HEK293 (cell line): ENCODE measurements around the gene ATE1.

Experiments
- CTCF ChIA-PET: fragments of 350-600 bp; formaldehyde crosslinking; extraction: SDS; loops from one replicate; lab custom pipeline; 2021; ENCODE audit warnings: antibody characterized with exemption; lab: Yijun Ruan, JAX
- POLR2A ChIA-PET: fragments of 300-600 bp; formaldehyde crosslinking; extraction: SDS; loops from one replicate; lab custom pipeline; 2020; ENCODE audit warnings: antibody characterized with exemption, inconsistent platforms; lab: Yijun Ruan, JAX
- H3K27ac ChIP-seq: fragments of 200-500 bp; sonication (Bioruptor generic); 2 replicates; pipeline ENCODE4 v1.5.1; 2014; ENCODE audit warnings: low read depth, low read length, control low read depth, inconsistent platforms; ENCODE audit errors: extremely low read depth
- H3K36me3 ChIP-seq, 2 experiments: fragments of 200-500 bp in 1 of 2; sonication (Bioruptor generic) in 1 of 2; 1 replicate in 1 of 2; 2 replicates in 1 of 2; pipeline ENCODE4 v1.5.1; 2014 to 2017; ENCODE audit warnings: inconsistent platforms in 2 of 2, low read length in 2 of 2; ENCODE audit not compliant: control insufficient read depth in 2 of 2, insufficient read depth in 1 of 2
- H3K4me1 ChIP-seq: fragments of 200-500 bp; sonication (Bioruptor generic); 2 replicates; pipeline ENCODE4 v1.5.1; 2014; ENCODE audit warnings: mild to moderate bottlenecking, low read length, inconsistent platforms; ENCODE audit not compliant: control insufficient read depth, insufficient read depth
- H3K4me3 ChIP-seq: 2 replicates; pipeline ENCODE4 v1.5.1; 2011; ENCODE audit warnings: low read depth, mild to moderate bottlenecking, control low read depth, low read length, moderate library complexity
- H3K9me3 ChIP-seq: fragments of 200-500 bp; sonication (Bioruptor generic); 2 replicates; pipeline ENCODE4 v1.5.1; 2014; ENCODE audit warnings: low read depth, low read length, inconsistent platforms; ENCODE audit not compliant: control insufficient read depth, insufficient read depth
- BCL11B ChIP-seq: fragments of 450-650 bp; formaldehyde crosslinking; IDR thresholded peaks from 2 replicates; pipeline ENCODE4 v1.5.1; 2016; ENCODE audit warnings: low read depth, missing biosample characterization, missing genetic modification characterization
- KLF17 ChIP-seq: fragments of 450-650 bp; formaldehyde crosslinking; IDR thresholded peaks from 2 replicates; pipeline ENCODE4 v1.5.1; 2016; ENCODE audit warnings: missing biosample characterization, missing genetic modification characterization
- MEIS1 ChIP-seq: sonication (generic); formaldehyde crosslinking; IDR thresholded peaks from 2 replicates; pipeline ENCODE4 v1.8.1; 2022; ENCODE audit warnings: missing genetic modification reagents, mild to moderate bottlenecking, borderline replicate concordance
- PRDM1 ChIP-seq: fragments of 450-650 bp; formaldehyde crosslinking; IDR thresholded peaks from 2 replicates; pipeline ENCODE4; 2016; ENCODE audit warnings: missing biosample characterization, missing genetic modification characterization
- REPIN1 ChIP-seq: fragments of 450-650 bp; formaldehyde crosslinking; IDR thresholded peaks from 2 replicates; pipeline ENCODE4 v1.5.1; 2017; ENCODE audit warnings: missing biosample characterization, missing genetic modification characterization, low read depth
- SP2 ChIP-seq: fragments of 450-650 bp; formaldehyde crosslinking; IDR thresholded peaks from 2 replicates; pipeline ENCODE4 v1.5.1; 2016; ENCODE audit warnings: missing biosample characterization, missing genetic modification characterization
- ZBTB49 ChIP-seq: fragments of 450-650 bp; formaldehyde crosslinking; IDR thresholded peaks from 2 replicates; pipeline ENCODE4 v1.5.1; 2016; ENCODE audit warnings: missing biosample characterization, missing genetic modification characterization, low read depth
- ZFP41 ChIP-seq: fragments of 450-650 bp; formaldehyde crosslinking; IDR thresholded peaks from 2 replicates; pipeline ENCODE4 v1.5.1; 2016; ENCODE audit warnings: missing biosample characterization, missing genetic modification characterization, borderline replicate concordance
- ZNF169 ChIP-seq: fragments of 450-650 bp; formaldehyde crosslinking; IDR thresholded peaks from 2 replicates; pipeline ENCODE4 v1.5.1; 2016; ENCODE audit warnings: missing biosample characterization, missing genetic modification characterization
- ZNF174 ChIP-seq: fragments of 450-650 bp; formaldehyde crosslinking; IDR thresholded peaks from 2 replicates; pipeline ENCODE4 v1.5.0; 2017; ENCODE audit warnings: missing biosample characterization, mild to moderate bottlenecking, missing genetic modification characterization
- ZNF19 ChIP-seq: fragments of 450-650 bp; formaldehyde crosslinking; IDR thresholded peaks from 2 replicates; pipeline ENCODE4; 2016; ENCODE audit warnings: missing biosample characterization, missing genetic modification characterization, low read depth
- ZNF202 ChIP-seq: fragments of 450-650 bp; formaldehyde crosslinking; IDR thresholded peaks from 2 replicates; pipeline ENCODE4 v1.5.1; 2016; ENCODE audit warnings: missing biosample characterization, missing genetic modification characterization, borderline replicate concordance
- ZNF211 ChIP-seq: fragments of 450-650 bp; formaldehyde crosslinking; IDR thresholded peaks from 2 replicates; pipeline ENCODE4 v1.5.1; 2016; ENCODE audit warnings: low read depth, missing biosample characterization, missing genetic modification characterization
- ZNF239 ChIP-seq: fragments of 450-650 bp; formaldehyde crosslinking; IDR thresholded peaks from 2 replicates; pipeline ENCODE4 v1.5.1; 2016; ENCODE audit warnings: missing biosample characterization, missing genetic modification characterization
- ZNF292 ChIP-seq: fragments of 450-650 bp; formaldehyde crosslinking; IDR thresholded peaks from 2 replicates; pipeline ENCODE4 v1.5.1; 2016; ENCODE audit warnings: low read depth, missing biosample characterization, missing genetic modification characterization, borderline replicate concordance
- ZNF350 ChIP-seq: fragments of 450-650 bp; formaldehyde crosslinking; IDR thresholded peaks from 2 replicates; pipeline ENCODE4 v1.5.0; 2017; ENCODE audit warnings: missing biosample characterization, mild to moderate bottlenecking, missing genetic modification characterization
- ZNF433 ChIP-seq: fragments of 450-650 bp; formaldehyde crosslinking; IDR thresholded peaks from 2 replicates; pipeline ENCODE4 v1.5.1; 2016; ENCODE audit warnings: missing biosample characterization, missing genetic modification characterization, low read depth
- ZNF600 ChIP-seq: fragments of 450-650 bp; formaldehyde crosslinking; IDR thresholded peaks from 2 replicates; pipeline ENCODE4 v1.5.1; 2016; ENCODE audit warnings: missing biosample characterization, missing genetic modification characterization
- ZNF654 ChIP-seq: fragments of 450-650 bp; formaldehyde crosslinking; IDR thresholded peaks from 2 replicates; pipeline ENCODE4 v1.5.1; 2016; ENCODE audit warnings: low read depth, missing biosample characterization, missing genetic modification characterization
- ZNF660 ChIP-seq: fragments of 450-650 bp; IDR thresholded peaks from 2 replicates; pipeline ENCODE4 v1.5.1; 2018; ENCODE audit warnings: missing biosample characterization, mild to moderate bottlenecking, missing genetic modification characterization
- ZNF830 ChIP-seq: fragments of 450-650 bp; IDR thresholded peaks from 2 replicates; pipeline ENCODE4 v1.5.0; 2018; ENCODE audit warnings: missing biosample characterization, missing genetic modification characterization, low read depth, mild to moderate bottlenecking, moderate library complexity
- ZNF843 ChIP-seq: fragments of 450-650 bp; formaldehyde crosslinking; IDR thresholded peaks from 2 replicates; pipeline ENCODE4 v1.5.1; 2016; ENCODE audit warnings: missing biosample characterization, missing genetic modification characterization
- ZSCAN16 ChIP-seq: fragments of 450-650 bp; formaldehyde crosslinking; IDR thresholded peaks from 2 replicates; pipeline ENCODE4 v1.5.1; 2016; ENCODE audit warnings: missing biosample characterization, missing genetic modification characterization
- TF ChIP-seq, protein P1 (sequence below): fragments of 450-650 bp; formaldehyde crosslinking; IDR thresholded peaks from 2 replicates; pipeline ENCODE4 v1.5.1; 2016; ENCODE audit warnings: missing biosample characterization, missing genetic modification characterization
- TF ChIP-seq, protein P2 (sequence below): fragments of 450-650 bp; formaldehyde crosslinking; IDR thresholded peaks from 2 replicates; pipeline ENCODE4 v1.5.1; 2016; ENCODE audit warnings: missing biosample characterization, missing genetic modification characterization
- TF ChIP-seq, protein P3 (sequence below): fragments of 450-650 bp; formaldehyde crosslinking; IDR thresholded peaks from 2 replicates; pipeline ENCODE4 v1.5.1; 2016; ENCODE audit warnings: missing biosample characterization, missing genetic modification characterization

ATE1 gene

DNA sequence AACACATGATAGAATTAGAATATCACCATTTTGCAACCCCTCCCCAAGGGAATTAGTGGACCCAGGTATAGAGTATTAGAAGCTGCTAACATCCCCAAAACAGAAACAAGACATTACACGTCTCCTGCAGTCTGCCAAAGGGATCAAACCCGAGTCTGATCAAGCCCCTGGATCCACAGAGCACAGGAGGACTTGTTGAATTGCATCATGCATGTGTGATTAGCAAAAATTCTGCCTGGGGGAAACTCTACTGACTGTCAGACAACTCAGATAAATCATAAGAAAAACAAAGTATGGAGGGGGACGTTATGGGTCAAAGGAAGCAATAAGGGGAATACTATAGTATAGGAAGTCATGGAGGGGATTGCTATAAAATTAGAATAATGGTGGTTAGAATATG is 212.8 kb downstream of the ATE1 start:
- CTCF ChIA-PET = interaction anchor here (0.6 kb wide), 1 partner anchor 61 kb away, joined by 4 read pairs; no protein-coding TSS in a partner anchor
- no peaks in the 10 kb centered on the region for H3K4me1 ChIP-seq
- no peak overlapping the region for H3K27ac ChIP-seq
- POLR2A ChIA-PET = no interaction called here
- TF ChIP-seq ZNF19 (tag by site-specific recombination) (no peak), ZFP41 (tag by site-specific recombination) (no peak), REPIN1 (tag by site-specific recombination) (no peak), ZNF600 (tag by site-specific recombination) (no peak), SP2 (no peak), ZNF660 (tag by site-specific recombination) (no peak), ZNF211 (tag by site-specific recombination) (no peak), BCL11B (tag by site-specific recombination) (no peak), ZNF830 (tag by site-specific recombination) (no peak), PRDM1 (tag by site-specific recombination) (no peak), ZSCAN16 (no peak)
- TF ChIP-seq, protein P1, sequence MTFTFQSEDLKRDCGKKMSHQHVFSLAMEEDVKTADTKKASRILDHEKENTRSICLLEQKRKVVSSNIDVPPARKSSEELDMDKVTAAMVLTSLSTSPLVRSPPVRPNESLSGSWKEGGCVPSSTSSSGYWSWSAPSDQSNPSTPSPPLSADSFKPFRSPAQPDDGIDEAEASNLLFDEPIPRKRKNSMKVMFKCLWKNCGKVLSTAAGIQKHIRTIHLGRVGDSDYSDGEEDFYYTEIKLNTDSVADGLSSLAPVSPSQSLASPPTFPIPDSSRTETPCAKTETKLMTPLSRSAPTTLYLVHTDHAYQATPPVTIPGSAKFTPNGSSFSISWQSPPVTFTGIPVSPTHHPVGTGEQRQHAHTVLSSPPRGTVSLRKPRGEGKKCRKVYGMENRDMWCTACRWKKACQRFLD (tag by site-specific recombination) = no peak
- no peak overlapping the region for H3K4me3 ChIP-seq
- no peaks in the 10 kb centered on the region for H3K36me3 ChIP-seq
- no peaks in the 10 kb centered on the region for H3K9me3 ChIP-seq

DNA sequence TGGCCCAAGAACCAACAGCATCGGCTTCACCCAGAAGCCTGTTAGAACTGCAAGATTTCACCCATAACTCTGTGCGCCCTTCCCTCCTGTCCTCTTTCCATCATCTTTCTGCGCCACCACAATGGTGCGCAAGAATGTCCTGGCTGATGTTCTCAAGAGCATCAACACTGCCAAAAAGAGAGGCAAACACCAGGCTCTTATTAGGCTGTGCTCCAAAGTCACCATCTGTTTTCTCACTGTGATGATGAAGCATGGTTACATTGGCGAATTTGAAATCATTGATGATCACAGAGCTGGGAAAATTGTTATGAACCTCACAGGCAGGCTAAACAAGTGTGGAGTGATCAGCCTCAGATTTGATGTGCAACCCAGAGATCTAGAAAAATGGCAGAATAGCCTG is 214.3 kb downstream of the ATE1 start:
- Histone ChIP-seq H3K36me3 (no peaks in the 10 kb centered on the region), H3K4me1 (no peaks in the 10 kb centered on the region), H3K27ac (no peak overlapping the region), H3K4me3 (no peak overlapping the region), H3K9me3 (no peaks in the 10 kb centered on the region)
- ChIA-PET POLR2A (no interaction called here), CTCF (interaction anchor here (0.6 to 0.7 kb wide), 2 partner anchors 21 to 106 kb away, joined by 3 to 5 read pairs; no protein-coding TSS in a partner anchor)
- no peak for TF ChIP-seq ZNF654 (tag by site-specific recombination)
- no peak for TF ChIP-seq KLF17 (tag by site-specific recombination)
- TF ChIP-seq ZNF239 (tag by site-specific recombination) = no peak
- TF ChIP-seq MEIS1 (CRISPR knock-in tag) = no peak
- no peak for TF ChIP-seq ZNF292 (tag by site-specific recombination)
- TF ChIP-seq ZNF202 (tag by site-specific recombination) = no peak
- TF ChIP-seq ZNF843 (tag by site-specific recombination) = no peak
- no peak for TF ChIP-seq ZNF660 (tag by site-specific recombination)
- TF ChIP-seq ZBTB49 (tag by site-specific recombination) = no peak
- TF ChIP-seq ZNF433 (tag by site-specific recombination) = no peak
- TF ChIP-seq, protein P2, sequence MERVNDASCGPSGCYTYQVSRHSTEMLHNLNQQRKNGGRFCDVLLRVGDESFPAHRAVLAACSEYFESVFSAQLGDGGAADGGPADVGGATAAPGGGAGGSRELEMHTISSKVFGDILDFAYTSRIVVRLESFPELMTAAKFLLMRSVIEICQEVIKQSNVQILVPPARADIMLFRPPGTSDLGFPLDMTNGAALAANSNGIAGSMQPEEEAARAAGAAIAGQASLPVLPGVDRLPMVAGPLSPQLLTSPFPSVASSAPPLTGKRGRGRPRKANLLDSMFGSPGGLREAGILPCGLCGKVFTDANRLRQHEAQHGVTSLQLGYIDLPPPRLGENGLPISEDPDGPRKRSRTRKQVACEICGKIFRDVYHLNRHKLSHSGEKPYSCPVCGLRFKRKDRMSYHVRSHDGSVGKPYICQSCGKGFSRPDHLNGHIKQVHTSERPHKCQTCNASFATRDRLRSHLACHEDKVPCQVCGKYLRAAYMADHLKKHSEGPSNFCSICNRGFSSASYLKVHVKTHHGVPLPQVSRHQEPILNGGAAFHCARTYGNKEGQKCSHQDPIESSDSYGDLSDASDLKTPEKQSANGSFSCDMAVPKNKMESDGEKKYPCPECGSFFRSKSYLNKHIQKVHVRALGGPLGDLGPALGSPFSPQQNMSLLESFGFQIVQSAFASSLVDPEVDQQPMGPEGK (tag by site-specific recombination) = no peak
- TF ChIP-seq ZNF169 (tag by site-specific recombination) = no peak
- TF ChIP-seq ZNF174 (tag by site-specific recombination) = no peak
- no peak for TF ChIP-seq ZNF350 (tag by site-specific recombination)
- TF ChIP-seq, protein P3, sequence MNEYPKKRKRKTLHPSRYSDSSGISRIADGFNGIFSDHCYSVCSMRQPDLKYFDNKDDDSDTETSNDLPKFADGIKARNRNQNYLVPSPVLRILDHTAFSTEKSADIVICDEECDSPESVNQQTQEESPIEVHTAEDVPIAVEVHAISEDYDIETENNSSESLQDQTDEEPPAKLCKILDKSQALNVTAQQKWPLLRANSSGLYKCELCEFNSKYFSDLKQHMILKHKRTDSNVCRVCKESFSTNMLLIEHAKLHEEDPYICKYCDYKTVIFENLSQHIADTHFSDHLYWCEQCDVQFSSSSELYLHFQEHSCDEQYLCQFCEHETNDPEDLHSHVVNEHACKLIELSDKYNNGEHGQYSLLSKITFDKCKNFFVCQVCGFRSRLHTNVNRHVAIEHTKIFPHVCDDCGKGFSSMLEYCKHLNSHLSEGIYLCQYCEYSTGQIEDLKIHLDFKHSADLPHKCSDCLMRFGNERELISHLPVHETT (tag by site-specific recombination) = no peak
